GM12892 (cell line): Measurements from ENCODE around the gene ZSCAN32.

ENCODE experiments used
- POLR2AphosphoS5 ChIP-seq: IDR thresholded peaks from 2 replicates; pipeline ENCODE4 v1.6.1; 2011; ENCODE audit warnings: low read depth, low read length, control low read depth
- TAF1 ChIP-seq: IDR thresholded peaks from 2 replicates; pipeline ENCODE4 v1.6.1; 2011; ENCODE audit warnings: low read depth, mild to moderate bottlenecking, control low read depth, low read length, borderline replicate concordance

- TF ChIP-seq TAF1 (no peak), POLR2AphosphoS5 (no peak)
Measured at GRCh38 chr16:3363793-3364192, 37.0 kb downstream of the ZSCAN32 start.
